ENCODE measurements around the gene HJV. TPM values are rescaled to one million over a fixed set of nuclear protein-coding genes. Genes with fewer than 3 reads are reported as not detected.
"Not testable (repeated sequence)": the region's sequence is repeated elsewhere in the genome, so short reads cannot be mapped to it uniquely, and the experiment has no call there.

Gene HJV
- not detected for total RNA-seq (2021; fragmentation: NEBNext Ultra II Directional; extraction: Animal tissue kit (Norgen Biotek cat#: 25700))
- long read RNA-seq: 0 reads

GRCh38 chr1:146021622-146022402, at the start of gene HJV:
TSS of gene HJV (minus strand) at chr1:146021735. CDS start at chr1:146020231, 1,504 bp downstream.
- no peak within 1 kb of the TSS for H3K27ac Mint-ChIP-seq
- no peak within 1 kb of the TSS for H3K4me3 Mint-ChIP-seq
- no peaks in the 10 kb centered on the region for H3K36me3 Mint-ChIP-seq (ENCODE audit: low read depth)
- TF ChIP-seq, protein P1, sequence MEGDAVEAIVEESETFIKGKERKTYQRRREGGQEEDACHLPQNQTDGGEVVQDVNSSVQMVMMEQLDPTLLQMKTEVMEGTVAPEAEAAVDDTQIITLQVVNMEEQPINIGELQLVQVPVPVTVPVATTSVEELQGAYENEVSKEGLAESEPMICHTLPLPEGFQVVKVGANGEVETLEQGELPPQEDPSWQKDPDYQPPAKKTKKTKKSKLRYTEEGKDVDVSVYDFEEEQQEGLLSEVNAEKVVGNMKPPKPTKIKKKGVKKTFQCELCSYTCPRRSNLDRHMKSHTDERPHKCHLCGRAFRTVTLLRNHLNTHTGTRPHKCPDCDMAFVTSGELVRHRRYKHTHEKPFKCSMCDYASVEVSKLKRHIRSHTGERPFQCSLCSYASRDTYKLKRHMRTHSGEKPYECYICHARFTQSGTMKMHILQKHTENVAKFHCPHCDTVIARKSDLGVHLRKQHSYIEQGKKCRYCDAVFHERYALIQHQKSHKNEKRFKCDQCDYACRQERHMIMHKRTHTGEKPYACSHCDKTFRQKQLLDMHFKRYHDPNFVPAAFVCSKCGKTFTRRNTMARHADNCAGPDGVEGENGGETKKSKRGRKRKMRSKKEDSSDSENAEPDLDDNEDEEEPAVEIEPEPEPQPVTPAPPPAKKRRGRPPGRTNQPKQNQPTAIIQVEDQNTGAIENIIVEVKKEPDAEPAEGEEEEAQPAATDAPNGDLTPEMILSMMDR (IDR thresholded peaks at IDR 0.05): no peak
- no peaks in the 10 kb centered on the region for H3K9me3 Mint-ChIP-seq
- DNase-seq: no peak
- peaks cover 33% of the 10 kb centered on the region for H3K4me1 Mint-ChIP-seq (ENCODE audit: low read depth)
- peaks cover 4% of the 10 kb centered on the region for H3K27me3 Mint-ChIP-seq (ENCODE audit: insufficient read depth)

GRCh38 chr1:146059148-146059547, 37.6 kb upstream of the HJV start:
- not testable (repeated sequence) for H3K36me3 Mint-ChIP-seq (ENCODE audit: low read depth); H3K4me3 Mint-ChIP-seq; DNase-seq; H3K27me3 Mint-ChIP-seq (ENCODE audit: insufficient read depth); H3K9me3 Mint-ChIP-seq
- Mint-ChIP-seq H3K4me1 (ENCODE audit: low read depth) (peaks cover 11% of the 10 kb centered on the region), H3K27ac (peak overlapping the region; percentile 68)

DNA sequence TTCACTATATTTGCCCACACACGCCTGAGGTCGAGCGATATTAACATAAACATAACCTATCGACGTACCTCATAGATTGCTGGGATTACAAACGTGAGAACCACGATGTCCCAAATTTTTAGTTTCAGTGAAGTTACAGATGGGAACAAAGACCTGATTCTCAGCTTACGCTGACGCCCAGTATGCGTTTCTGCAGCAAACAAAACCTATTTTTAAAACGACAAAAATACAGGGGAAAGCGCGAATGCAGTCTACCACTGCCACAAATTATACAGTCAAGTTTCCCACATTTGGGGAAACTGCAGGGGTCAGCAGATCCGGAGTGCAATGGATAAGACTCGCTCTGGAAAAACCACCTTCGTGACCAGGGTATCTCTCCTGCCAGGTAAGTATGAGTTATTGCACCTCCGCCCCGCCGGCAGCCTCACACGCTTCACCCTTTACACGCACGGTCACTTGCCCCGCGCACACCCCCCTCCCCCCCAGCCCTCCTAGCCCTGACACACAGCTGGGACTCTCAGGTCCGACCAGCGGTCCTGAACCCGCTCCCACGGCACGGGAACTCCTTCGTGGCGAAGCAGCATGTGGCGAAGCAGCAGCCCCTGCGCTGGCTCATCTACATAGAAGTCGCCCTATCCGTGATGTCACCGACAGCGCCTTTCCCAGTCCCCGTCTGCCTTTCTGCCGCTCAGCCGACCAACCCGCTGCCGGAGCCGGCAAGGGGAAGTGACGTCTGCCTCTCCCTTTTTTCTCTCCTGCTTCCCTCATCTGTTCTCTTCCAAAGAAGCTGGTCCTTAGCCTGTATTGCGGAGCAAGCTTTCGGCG, 30.5 kb upstream of the HJV start:
- peak; percentile 99 for DNase-seq
- H3K36me3 Mint-ChIP-seq (ENCODE audit: low read depth); H3K27me3 Mint-ChIP-seq (ENCODE audit: insufficient read depth); H3K9me3 Mint-ChIP-seq: not testable (repeated sequence)
- Mint-ChIP-seq H3K4me3 (peak overlapping the region; percentile 89), H3K4me1 (ENCODE audit: low read depth) (peaks cover 35% of the 10 kb centered on the region), H3K27ac (peak overlapping the region; percentile 100)

GRCh38 chr1:146051452-146051851, 29.9 kb upstream of the HJV start:
- Mint-ChIP-seq H3K4me1 (ENCODE audit: low read depth) (peaks cover 35% of the 10 kb centered on the region), H3K27me3 (ENCODE audit: insufficient read depth) (peaks cover 4% of the 10 kb centered on the region; the same call in 1 of the 2 replicates), H3K9me3 (no peaks in the 10 kb centered on the region), H3K27ac (peak overlapping the region; percentile 100), H3K4me3 (peak overlapping the region; percentile 89), H3K36me3 (ENCODE audit: low read depth) (no peaks in the 10 kb centered on the region)
- no peak for DNase-seq
- TF ChIP-seq, protein P1 (IDR thresholded peaks at IDR 0.05): no peak

DNA sequence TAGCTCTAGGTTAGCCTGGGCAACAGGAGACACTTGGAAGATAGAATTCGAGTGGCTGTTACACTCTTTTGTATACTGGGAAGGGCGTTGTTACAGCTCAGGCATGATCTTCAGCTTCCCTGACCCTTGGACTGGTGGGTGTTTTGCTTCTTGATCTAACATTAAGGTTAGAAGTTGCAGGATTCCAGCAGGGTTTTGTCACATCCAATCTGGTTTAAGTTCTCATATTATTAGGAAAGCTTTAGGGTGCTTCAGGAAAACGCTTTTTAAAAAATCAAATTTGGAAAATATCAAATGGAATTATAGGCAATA, 29.1 kb upstream of the HJV start:
- not testable (repeated sequence) for H3K27me3 Mint-ChIP-seq (ENCODE audit: insufficient read depth); H3K27ac Mint-ChIP-seq; DNase-seq; H3K9me3 Mint-ChIP-seq; H3K36me3 Mint-ChIP-seq (ENCODE audit: low read depth)
- H3K4me3 Mint-ChIP-seq: peak overlapping the region; percentile 67
- H3K4me1 Mint-ChIP-seq (ENCODE audit: low read depth): peaks cover 35% of the 10 kb centered on the region

DNA sequence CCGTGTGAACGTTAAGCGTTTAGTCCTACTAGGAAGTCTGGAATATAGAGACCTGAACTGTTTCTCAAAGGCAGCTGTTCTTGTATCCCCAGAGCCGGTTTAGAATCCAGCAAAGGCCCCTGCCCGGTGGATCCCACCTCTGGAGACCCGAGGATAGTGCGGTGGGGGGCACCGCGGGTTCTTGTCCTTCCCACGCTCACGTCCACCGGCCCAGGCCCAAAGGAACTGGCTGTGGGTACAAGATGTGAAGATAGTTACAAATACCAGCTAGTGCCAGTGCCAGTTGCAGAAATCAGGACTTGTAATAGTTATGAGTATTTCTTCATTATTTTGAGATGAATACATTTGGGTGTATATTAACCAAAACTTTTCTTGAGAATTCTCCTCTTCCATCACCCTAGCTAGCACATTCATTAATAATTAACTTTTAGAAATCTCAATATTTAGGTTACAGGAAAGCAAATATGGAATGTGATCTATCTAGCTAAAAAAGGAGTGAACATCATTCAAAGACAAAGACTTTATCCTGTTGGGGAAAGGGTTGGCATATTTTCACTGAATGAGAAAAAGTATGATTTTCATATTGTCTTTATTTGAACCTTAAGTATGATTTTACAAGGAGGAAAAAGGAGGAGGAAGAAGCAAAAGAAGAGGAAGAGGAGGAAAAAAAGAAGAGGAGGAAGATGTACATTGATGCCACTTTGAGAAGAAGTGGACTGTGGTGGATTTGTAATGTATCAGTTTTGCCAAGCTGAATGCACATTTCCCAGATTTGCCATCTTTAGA, 28.5 kb upstream of the HJV start:
- not testable (repeated sequence) for H3K36me3 Mint-ChIP-seq (ENCODE audit: low read depth); DNase-seq; H3K9me3 Mint-ChIP-seq; H3K27me3 Mint-ChIP-seq (ENCODE audit: insufficient read depth)
- H3K27ac Mint-ChIP-seq: peak overlapping the region; percentile 63; the same call in 1 of the 2 replicates
- H3K4me1 Mint-ChIP-seq (ENCODE audit: low read depth): peaks cover 35% of the 10 kb centered on the region
- peak overlapping the region; percentile 45; the same call in 1 of the 2 replicates for H3K4me3 Mint-ChIP-seq

DNA sequence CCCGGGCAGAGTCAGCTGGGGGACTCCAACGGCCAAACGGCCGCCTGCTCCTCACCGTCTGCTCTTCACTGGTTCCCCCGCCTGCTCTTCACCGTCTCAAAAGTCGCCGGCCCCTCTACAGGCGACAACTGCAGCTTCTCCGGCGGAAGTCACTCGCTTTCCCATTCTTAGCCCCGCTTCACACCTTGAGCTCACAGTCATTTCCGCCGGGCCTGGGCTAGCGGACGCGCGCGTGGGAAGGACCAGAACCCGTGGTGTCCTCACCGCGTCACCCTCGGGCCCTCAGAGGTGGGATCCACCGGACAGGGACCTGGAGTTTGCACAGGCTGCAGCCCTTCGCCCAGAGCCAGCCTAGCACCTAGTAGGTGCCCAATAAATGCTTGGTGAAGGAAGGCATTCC, 27.9 kb upstream of the HJV start:
- no peak overlapping the region for H3K4me3 Mint-ChIP-seq
- peaks cover 4% of the 10 kb centered on the region; the same call in 1 of the 2 replicates for H3K27me3 Mint-ChIP-seq (ENCODE audit: insufficient read depth)
- H3K27ac Mint-ChIP-seq: no peak overlapping the region
- no peaks in the 10 kb centered on the region for H3K9me3 Mint-ChIP-seq
- H3K36me3 Mint-ChIP-seq (ENCODE audit: low read depth): no peaks in the 10 kb centered on the region
- TF ChIP-seq, protein P1 (IDR thresholded peaks at IDR 0.05): no peak
- DNase-seq: no peak
- peaks cover 35% of the 10 kb centered on the region for H3K4me1 Mint-ChIP-seq (ENCODE audit: low read depth)

GRCh38 chr1:146048514-146049115, 27.1 kb upstream of the HJV start:
- not testable (repeated sequence) for H3K27me3 Mint-ChIP-seq (ENCODE audit: insufficient read depth); H3K9me3 Mint-ChIP-seq; H3K27ac Mint-ChIP-seq; H3K36me3 Mint-ChIP-seq (ENCODE audit: low read depth); H3K4me3 Mint-ChIP-seq
- H3K4me1 Mint-ChIP-seq (ENCODE audit: low read depth): peaks cover 35% of the 10 kb centered on the region
- DNase-seq: peak; percentile 52

Measured in HFFc6 (cell line).